Muscle layer of duodenum (tissue), 2 donors: Measurements from ENCODE around the gene SPRR3.
"Not testable (repeated sequence)": the region's sequence is repeated elsewhere in the genome, so short reads cannot be mapped to it uniquely, and the experiment has no call there.

Experiments
- H3K27ac ChIP-seq: one replicate; pipeline ENCODE4 v1.7.0; 2013; ENCODE audit warnings: mild to moderate bottlenecking, low read length
- H3K27me3 ChIP-seq: one replicate; pipeline ENCODE4 v1.7.0; 2013; ENCODE audit warnings: low read depth, mild to moderate bottlenecking, control low read depth, low read length
- H3K36me3 ChIP-seq, 2 donors: one replicate each; pipeline ENCODE4 v1.7.0; 2013; ENCODE audit warnings: low read length in 2 of 2, control low read depth in 1 of 2, mild to moderate bottlenecking in 1 of 2; ENCODE audit not compliant: insufficient read depth in 2 of 2, control insufficient read depth in 1 of 2
- H3K4me1 ChIP-seq, 2 donors: one replicate each; pipeline ENCODE4 v1.7.0; 2013; ENCODE audit warnings: low read length in 2 of 2, mild to moderate bottlenecking in 2 of 2, control low read depth in 1 of 2, moderate library complexity in 1 of 2; ENCODE audit not compliant: insufficient read depth in 2 of 2, control insufficient read depth in 1 of 2
- H3K4me3 ChIP-seq, 2 donors: one replicate each; pipeline ENCODE4 v1.7.0; 2013; ENCODE audit warnings: low read length in 2 of 2, low read depth in 1 of 2, mild to moderate bottlenecking in 1 of 2
- H3K9me3 ChIP-seq, 2 donors: one replicate each; pipeline ENCODE4 v1.7.0; 2013; ENCODE audit warnings: low read length in 2 of 2, control low read depth in 1 of 2, mild to moderate bottlenecking in 1 of 2; ENCODE audit not compliant: control insufficient read depth in 1 of 2
- donor health status: healthy.

Gene SPRR3

DNA sequence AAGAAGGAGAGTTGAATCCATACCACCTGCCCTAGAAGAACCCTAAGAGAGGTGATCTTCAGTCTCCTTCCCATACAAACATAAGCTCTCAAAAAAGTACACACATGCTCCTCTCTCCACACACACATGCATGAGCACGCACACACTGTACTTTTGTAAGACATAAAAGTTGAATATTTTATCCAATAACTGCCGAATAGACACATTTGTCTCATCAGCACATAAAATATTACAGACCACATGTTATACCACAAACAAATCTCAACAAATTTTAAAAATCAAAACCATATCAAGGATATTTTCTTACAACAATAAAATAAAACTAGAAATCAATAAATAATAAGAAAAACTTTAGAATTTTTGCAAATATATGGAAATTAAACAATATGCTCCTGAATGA is 15.0 kb upstream of the SPRR3 start:
- Histone ChIP-seq H3K9me3 (no peaks in the 10 kb centered on the region), H3K27me3 (no peaks in the 10 kb centered on the region), H3K36me3 (no peaks in the 10 kb centered on the region), H3K4me3 (no peak overlapping the region), H3K4me1 (no peaks in the 10 kb centered on the region), H3K27ac (no peak overlapping the region)

DNA sequence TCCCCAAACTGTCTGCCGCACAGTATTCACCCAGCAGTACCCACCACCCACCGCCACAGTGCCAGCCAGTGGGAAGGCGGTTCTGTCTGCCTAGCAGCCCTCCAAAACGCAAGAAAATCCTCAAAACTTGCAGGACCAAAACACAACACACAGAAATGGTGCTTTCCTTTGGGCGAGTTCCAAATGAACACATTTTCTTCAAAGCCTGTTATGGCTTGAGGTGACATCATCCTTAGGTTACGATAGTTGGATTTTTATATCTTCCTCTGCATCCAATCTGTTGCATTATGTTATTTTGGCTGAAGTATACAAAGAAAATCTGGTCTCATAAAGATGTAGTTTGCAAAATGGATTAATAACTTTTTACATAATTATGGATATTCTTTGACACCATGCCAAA is 8.4 kb upstream of the SPRR3 start:
- Histone ChIP-seq H3K9me3 (peaks cover 0 to 11% of the 10 kb centered on the region in 2 donors), H3K27ac (no peak overlapping the region), H3K36me3 (no peaks in the 10 kb centered on the region), H3K4me3 (no peak overlapping the region), H3K4me1 (no peaks in the 10 kb centered on the region), H3K27me3 (no peaks in the 10 kb centered on the region)

DNA sequence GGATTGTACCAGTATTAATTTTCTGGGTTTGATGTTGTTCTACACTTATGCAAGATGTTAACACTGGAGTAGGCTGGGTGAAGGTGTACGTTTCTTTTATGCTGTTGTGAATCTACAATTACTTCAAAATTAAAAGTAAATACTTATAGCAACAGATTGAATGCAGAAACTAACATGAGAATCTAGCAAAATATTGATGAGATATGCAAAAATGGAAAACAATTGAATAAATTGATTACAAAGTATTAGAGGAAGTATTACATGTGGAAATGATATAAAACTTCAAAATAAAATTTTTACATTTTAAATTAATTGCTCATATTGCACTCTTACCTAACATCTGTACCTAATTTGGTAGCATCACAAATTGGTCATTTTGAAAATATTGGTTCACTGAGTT is 5.7 kb upstream of the SPRR3 start:
- Histone ChIP-seq H3K4me3 (no peak overlapping the region), H3K4me1 (no peaks in the 10 kb centered on the region), H3K27ac (no peak overlapping the region), H3K36me3 (no peaks in the 10 kb centered on the region), H3K9me3 (peaks cover 0 to 11% of the 10 kb centered on the region in 2 donors), H3K27me3 (no peaks in the 10 kb centered on the region)

DNA sequence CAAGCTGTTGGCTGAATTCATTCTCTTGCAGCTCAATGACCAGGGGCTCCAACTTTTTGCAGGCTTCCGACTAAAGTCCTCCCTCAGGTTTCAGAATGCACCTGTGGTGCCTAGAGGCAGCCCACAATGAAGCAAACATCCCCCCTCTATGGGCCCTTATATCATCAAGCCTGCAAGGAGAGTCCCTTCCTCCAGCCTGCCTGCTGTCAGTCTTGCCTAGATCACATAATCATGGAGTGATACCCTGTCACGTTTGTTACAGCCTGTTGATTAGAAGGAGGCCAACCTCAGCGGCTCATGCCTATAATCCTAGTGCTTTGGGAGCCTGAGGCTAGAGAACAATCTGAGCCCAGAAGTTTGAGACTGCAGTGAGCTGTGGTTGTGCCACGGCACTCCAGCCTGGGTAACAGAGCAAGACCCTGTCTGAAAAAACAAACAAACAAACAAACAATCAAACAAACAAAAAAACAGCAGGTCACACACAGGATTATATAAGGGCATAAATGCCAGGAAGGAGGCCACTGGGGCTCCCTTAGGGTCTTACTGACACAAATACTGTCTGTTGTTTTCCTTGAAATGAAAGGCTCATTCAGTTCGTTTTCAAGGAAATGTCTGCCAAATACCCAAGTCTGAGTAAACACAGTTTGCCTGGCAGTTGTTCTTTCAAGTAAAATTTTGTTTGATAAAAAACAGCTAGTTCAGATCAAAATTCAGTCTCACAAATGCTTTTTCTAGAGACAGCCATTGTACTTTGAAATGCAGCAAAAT is 4.7 kb upstream of the SPRR3 start:
- no peak overlapping the region for H3K27ac ChIP-seq

DNA sequence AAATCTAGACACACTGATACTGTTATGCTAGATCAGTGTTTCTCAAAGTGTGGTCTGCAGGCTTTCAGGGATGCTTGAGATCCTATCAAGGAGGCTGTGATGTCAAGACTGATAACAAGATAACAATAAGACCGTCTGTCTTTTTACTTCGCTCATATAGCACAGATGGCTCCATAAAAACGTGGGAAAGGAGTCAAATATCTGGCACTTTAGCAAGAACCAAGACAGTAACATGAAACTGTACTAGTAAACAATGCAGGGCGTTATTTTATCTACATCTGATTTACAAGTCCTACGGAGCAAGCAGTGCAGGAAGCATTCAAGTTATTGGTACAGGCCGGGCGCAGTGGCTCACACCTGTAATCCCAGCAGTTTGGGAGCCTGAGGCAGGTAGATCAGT is 3.6 kb upstream of the SPRR3 start:
- Histone ChIP-seq H3K27me3 (no peaks in the 10 kb centered on the region), H3K4me3 (no peak overlapping the region), H3K36me3 (no peaks in the 10 kb centered on the region), H3K27ac (no peak overlapping the region), H3K4me1 (no peaks in the 10 kb centered on the region), H3K9me3 (peaks cover 0 to 11% of the 10 kb centered on the region in 2 donors)

More for the DNA sequence above, 4.7 kb upstream of the SPRR3 start:
- no peak overlapping the region for H3K4me3 ChIP-seq
- H3K36me3 ChIP-seq: no peaks in the 10 kb centered on the region
- H3K27me3 ChIP-seq: no peaks in the 10 kb centered on the region
- no peaks in the 10 kb centered on the region for H3K4me1 ChIP-seq
- H3K9me3 ChIP-seq: peaks cover 0 to 11% of the 10 kb centered on the region in 2 donors

DNA sequence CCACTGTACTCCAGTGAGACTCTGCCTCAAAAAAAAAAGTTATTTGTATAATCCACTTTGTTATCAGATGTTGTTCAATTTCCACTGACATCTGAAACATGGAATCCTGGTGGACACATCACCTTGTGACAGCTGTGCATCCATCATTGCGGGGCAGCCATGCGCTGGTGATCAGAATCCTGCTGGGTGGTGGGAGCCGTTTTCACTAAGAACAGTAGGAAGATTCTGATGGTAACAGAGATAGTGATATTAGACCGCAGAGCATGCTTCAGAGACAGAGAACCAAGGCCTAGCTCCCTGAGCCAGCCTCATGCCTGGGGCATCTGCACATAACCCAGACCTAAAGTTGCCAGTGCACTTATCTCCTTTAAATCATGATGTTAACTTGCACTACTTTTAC is 3.1 kb upstream of the SPRR3 start:
- H3K36me3 ChIP-seq: no peaks in the 10 kb centered on the region
- no peak overlapping the region for H3K27ac ChIP-seq
- H3K4me3 ChIP-seq: no peak overlapping the region
- peaks cover 0 to 9% of the 10 kb centered on the region in 2 donors for H3K9me3 ChIP-seq
- H3K4me1 ChIP-seq: no peaks in the 10 kb centered on the region
- H3K27me3 ChIP-seq: no peaks in the 10 kb centered on the region

DNA sequence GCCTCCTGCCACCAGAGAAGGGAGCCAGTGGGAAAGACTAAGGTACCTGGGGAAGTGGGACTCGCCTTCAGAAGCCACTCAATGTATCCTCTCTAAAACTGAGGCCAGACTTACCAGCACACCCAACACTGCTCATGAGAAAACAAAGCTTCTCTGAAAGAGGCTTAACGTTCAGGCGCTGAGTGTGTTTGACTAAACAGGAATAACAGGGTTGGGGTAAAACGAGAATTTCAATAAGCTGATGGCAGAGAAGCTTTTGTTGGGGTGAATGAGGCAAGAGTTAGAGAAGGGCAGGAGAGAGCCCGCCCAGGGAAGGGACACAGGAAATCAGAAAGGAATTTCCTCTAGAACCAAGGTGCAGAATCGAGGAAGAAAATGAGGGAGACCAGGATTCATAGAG is 1.7 kb upstream of the SPRR3 start:
- H3K4me1 ChIP-seq: no peaks in the 10 kb centered on the region
- no peaks in the 10 kb centered on the region for H3K36me3 ChIP-seq
- no peak overlapping the region for H3K27ac ChIP-seq
- H3K27me3 ChIP-seq: no peaks in the 10 kb centered on the region
- H3K4me3 ChIP-seq: no peak overlapping the region
- peaks cover 0 to 9% of the 10 kb centered on the region in 2 donors for H3K9me3 ChIP-seq

DNA sequence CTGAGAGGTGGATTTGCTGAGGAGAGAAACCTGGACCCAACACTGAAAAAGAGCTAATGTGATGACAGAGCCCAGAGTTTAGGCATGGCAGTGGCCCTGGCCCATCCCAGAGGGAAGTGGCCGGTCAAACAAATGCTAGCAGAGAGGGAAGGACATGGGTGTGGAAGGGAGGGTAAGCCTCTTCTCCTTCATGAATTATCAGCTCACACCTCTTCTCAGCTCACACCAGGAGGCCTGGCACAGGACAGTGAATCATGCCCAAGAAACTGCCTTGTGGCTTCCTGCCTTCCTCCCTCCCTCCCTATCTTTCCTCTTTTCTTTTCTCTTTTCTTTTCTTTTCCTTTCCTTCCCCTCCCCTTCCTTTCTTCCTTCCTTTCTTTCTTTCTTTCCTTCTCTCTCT is 1.3 kb upstream of the SPRR3 start:
- Histone ChIP-seq H3K27me3 (no peaks in the 10 kb centered on the region), H3K9me3 (peaks cover 0 to 5% of the 10 kb centered on the region in 2 donors), H3K36me3 (no peaks in the 10 kb centered on the region), H3K27ac (no peak overlapping the region), H3K4me1 (no peaks in the 10 kb centered on the region), H3K4me3 (no peak overlapping the region)

DNA sequence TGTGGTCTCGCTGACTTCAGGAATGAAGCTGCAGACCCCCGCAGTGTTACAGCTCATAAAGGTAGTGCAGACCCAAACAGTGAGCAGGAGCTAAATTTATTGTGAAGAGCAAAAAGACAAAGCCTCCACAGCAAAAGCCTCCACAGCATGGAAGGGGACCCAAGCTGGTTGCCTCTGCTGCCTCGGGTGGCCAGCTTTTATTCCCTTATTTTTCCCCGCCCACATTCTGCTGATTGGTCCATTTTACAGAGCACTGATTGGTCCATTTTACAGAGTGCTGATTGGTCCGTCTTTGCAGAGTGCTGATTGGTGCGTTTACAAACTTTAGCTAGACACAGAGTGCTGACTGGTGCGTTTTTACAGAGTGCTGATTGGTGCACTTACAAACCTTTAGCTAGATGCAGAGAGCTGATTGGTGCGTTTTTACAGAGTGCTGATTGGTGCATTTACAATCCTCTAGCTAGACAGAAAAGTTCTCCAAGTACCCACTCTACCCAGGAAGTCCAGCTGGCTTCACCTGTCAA is 9.7 kb downstream of the SPRR3 start:
- not testable (repeated sequence) for H3K27me3 ChIP-seq, H3K9me3 ChIP-seq, H3K27ac ChIP-seq, H3K36me3 ChIP-seq, H3K4me1 ChIP-seq, H3K4me3 ChIP-seq

DNA sequence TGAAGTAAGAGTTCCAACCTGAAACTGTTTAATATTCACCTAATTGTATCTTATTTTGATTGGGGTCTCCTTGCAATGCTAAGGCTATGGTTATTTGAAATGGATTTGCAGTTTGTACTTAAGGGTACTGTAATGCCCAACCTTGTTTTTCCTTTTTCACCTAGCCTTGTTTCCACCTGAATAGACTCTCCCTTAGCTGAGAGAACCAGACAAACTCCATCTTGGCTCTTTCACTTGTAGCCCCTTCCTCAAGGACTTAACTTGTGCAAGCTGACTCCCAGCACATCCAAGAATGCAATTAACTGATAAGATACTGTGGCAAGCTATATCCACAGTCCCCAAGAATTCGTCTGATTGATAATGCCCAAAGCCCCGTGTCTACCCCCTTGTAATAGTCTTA is 20.3 kb downstream of the SPRR3 start:
- H3K27me3 ChIP-seq, H3K9me3 ChIP-seq, H3K4me3 ChIP-seq: not testable (repeated sequence)

DNA sequence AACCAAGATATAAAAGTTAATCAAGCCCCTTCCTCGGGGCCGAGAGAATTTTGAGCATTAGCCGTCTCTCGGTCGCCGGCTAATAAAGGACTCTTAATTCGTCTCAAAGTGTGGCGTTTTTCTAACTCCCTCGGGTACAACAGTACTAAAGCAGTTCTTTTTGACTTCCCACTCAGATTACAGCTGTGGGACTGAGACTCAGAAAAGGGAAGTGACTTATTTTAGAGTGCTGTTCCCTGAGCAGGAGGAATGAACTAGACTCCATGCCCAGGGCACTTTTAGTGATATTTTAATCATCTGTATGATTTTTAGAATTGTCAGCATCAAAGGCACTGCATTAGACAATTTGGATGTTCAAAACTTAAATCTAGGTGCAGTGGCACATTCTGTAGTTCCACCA is 20.8 kb downstream of the SPRR3 start:
- not testable (repeated sequence) for H3K9me3 ChIP-seq, H3K4me3 ChIP-seq, H3K36me3 ChIP-seq, H3K27ac ChIP-seq, H3K4me1 ChIP-seq, H3K27me3 ChIP-seq

More for the DNA sequence above, 20.3 kb downstream of the SPRR3 start:
- H3K36me3 ChIP-seq, H3K27ac ChIP-seq, H3K4me1 ChIP-seq: not testable (repeated sequence)

DNA sequence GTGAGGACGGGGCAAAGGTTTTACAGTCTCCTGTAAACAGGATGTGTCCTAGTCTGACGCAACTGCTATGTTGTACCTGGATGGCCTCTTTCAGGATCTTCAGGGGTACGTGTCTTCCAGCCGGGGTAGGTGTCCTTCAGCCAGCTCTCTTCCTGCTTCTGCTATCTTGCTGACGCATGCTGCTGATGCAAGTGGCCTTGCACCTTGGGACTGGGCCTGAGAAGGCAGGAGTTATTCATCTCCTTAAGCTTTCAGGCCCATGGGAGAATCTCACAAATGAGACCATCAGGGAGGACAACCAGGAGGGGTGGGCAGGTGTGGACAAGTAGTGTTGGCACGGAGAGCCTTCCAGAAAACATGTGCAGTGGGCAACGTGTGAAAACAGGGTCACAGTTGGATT is 21.6 kb downstream of the SPRR3 start:
- Histone ChIP-seq H3K27ac (no peak overlapping the region), H3K36me3 (no peaks in the 10 kb centered on the region), H3K27me3 (no peaks in the 10 kb centered on the region), H3K4me3 (no peak overlapping the region), H3K4me1 (no peaks in the 10 kb centered on the region), H3K9me3 (no peaks in the 10 kb centered on the region)
